Body of pancreas (tissue), 4 donors: ENCODE results near the gene TMCO1.

ENCODE experiments used
- CTCF ChIP-seq, 7 experiments: fragments of 450-650 bp in 4 of 7; fragments of 200-600 bp in 3 of 7; sonication (generic) in 3 of 7; IDR thresholded peaks; one replicate each; pipeline ENCODE4 v1.5.1; 2016 to 2019; ENCODE audit warnings: antibody characterized with exemption in 7 of 7
- POLR2A ChIP-seq, 3 donors: fragments of 450-650 bp; IDR thresholded peaks; one replicate each; pipeline ENCODE4 v1.6.1; 2016; ENCODE audit warnings: antibody characterized with exemption in 3 of 3, mild to moderate bottlenecking in 2 of 3

- no peak for TF ChIP-seq CTCF (IDR thresholded peaks at IDR 0.05)
- TF ChIP-seq POLR2A (IDR thresholded peaks at IDR 0.05): no peak
These were observed 41.8 kb downstream of the TMCO1 start for GRCh38 chr1:165726841-165727240.
